Stimulated activated CD4-positive, alpha-beta T cell treated with anti-CD3 and anti-CD28 coated beads, Interleukin-15, amount 100 ng/mL, for 24 hours (primary cell): ENCODE results near the gene ZNF649.
A peak's percentile ranks its signal among the peaks of the same experiment; 100 is the strongest.

Experiments used
- DNase-seq: peaks from one replicate; pipeline ENCODE4 v3.0.0-alpha.2; 2020

ZNF649 gene

GRCh38 chr19:51887522-51888498, 17.0 kb downstream of the ZNF649 start, which contains the start of gene ZNF577:
Gene ZNF577 (minus strand): TSS chr19:51887951. CDS start chr19:51880382, 7,569 bp downstream.
- DNase-seq: peak; percentile 80

DNA sequence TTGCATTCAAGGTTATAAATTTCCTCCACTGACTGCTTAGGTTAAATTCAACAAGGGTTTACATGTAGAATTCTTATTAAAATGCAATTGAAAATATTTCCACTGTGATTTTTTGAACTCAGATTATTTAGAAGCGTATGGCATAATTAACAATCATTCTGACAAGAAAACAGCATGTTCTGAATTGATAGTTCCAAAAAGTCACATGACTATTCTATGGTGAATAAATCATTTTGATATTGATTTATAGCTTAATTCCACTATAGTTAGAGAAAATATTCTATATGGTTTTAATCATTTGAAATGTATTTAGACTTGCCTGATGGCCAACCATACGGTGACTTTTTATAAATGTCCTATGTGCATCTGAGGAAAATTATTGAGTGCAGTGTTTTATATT, 20.1 kb downstream of the ZNF649 start:
- DNase-seq: no peak

DNA sequence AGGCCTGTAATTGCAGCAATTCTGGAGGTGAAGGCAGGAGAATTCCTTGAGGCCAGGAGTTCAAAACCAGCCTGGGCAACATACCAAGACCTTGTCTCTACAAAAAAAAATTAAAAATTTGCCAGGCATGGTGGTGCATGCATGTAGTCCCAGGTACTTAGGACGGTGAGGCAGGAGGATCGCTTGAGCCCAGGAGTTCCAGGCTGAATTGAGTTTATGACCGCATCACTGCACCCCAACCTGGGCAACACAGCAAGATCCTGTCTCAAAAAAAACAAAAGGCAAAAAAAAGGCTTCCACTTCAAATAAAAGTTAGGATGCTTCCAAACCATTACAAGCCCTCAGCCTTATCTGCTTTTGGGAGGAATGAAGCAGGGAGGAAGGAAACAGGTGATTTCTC, 22.3 kb downstream of the ZNF649 start:
- no peak for DNase-seq

GRCh38 chr19:51873097-51873496, 31.7 kb downstream of the ZNF649 start:
- no peak for DNase-seq

DNA sequence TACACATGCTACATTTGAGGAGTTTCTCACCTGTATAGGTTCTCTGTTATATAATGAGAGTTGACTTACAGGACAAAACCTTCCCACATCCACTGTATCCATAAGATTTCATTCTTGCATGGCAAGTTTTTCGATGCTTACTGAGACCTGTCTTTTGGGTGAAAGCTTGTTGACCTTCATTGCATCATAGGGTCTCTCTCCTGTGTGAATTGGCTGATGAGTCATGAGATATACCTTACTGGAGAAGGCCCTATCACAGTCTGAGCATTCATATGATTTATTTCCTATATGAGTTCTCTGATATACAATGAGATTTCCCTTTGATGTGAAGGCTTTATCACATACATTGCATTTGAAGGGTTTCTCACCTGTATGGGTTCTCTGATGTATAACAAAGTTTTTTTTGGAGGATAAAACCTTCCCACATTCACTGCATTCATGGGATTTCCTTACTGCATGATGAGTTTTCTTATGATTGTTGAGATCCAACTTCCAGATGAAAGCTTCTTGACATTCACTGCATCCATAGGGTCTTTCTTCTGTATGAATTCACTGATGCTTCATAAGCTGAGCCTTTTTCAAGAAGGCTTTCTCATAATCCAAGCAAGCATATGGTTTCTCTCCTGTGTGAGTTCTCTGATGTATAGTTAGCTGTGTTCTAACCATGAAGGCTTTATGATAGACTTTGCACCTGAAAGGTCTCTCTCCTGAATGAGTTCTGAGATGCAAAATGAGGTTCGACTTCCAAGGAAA, 42.8 kb downstream of the ZNF649 start:
- no peak for DNase-seq
